Astrocyte of the hippocampus (primary cell): ENCODE data around the gene C3orf22.

Source experiments
- DNase-seq: peaks from one replicate; pipeline ENCODE4 v3.0.0; 2011; ENCODE audit warnings: low read depth, low spot score

C3orf22 gene

DNA sequence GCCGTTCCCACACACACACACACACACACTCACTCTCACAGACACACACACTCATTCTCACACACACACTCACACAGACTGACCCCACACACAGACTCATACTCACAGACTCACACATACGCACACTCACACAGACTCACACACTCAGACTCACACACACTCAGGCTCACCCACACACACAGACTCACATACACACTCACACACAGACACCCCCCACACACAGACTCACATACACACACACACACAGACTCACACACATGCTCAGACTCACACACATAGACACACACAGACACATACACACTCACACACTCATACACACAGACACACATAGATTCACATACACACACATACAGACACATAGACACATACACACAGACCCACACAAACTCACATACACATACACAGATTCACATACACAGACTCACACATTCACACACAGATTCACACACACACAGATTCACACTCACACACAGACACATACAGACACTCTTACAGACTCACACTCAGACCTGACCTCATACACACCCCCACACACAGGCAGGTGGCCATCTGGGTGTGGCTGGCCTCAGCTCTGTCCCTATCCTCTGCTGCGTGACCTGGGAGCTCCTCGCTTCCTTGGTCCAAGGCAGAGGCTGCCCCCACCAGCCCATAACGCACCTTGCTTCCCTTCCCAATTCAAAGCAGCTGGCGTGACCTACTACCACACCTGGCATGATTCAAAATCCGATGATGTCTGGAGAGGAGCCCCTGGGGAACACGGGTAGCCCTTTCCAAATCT is 1.9 kb downstream of the C3orf22 start:
- DNase-seq = no peak

DNA sequence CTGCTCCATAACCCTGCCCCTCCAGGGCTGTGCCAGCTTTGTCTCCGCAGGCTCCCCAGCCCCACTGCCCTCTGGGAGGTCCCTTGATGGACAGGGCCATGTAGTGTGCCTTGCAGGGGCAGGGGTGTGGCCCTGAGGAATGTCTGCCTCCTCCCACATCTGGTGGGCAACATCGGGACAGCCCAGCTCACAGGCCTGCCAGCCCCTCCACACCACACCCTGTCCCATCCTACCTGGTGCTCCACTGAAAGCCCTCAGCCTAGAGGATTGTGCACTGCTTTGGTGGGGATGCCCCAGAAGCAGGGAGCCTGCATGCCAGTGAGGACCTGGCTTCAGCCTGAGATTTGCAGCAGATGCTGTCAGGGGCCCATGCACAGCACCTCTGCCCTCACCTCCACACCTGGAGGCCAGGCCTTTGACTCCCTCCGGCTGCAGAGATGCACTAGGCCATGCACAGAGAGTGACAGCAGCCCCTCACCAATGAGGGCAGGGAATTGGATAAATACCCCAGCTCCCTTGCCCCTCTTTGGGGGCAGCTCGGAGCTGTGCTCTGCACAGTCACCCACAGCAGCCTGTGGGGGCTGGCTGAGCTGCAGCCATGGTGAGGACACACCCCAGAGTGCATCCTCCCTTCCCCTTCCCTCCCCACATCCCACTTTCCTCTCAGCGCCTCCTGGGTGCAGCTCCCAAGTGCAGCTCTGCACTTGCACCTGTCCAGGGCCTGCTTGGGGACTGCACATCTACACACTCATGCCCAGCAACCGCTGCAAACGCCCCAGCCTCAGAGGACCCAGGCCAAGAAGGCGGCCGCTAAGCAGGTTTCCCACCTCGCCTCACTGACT is 2.7 kb downstream of the C3orf22 start:
- DNase-seq = no peak

DNA sequence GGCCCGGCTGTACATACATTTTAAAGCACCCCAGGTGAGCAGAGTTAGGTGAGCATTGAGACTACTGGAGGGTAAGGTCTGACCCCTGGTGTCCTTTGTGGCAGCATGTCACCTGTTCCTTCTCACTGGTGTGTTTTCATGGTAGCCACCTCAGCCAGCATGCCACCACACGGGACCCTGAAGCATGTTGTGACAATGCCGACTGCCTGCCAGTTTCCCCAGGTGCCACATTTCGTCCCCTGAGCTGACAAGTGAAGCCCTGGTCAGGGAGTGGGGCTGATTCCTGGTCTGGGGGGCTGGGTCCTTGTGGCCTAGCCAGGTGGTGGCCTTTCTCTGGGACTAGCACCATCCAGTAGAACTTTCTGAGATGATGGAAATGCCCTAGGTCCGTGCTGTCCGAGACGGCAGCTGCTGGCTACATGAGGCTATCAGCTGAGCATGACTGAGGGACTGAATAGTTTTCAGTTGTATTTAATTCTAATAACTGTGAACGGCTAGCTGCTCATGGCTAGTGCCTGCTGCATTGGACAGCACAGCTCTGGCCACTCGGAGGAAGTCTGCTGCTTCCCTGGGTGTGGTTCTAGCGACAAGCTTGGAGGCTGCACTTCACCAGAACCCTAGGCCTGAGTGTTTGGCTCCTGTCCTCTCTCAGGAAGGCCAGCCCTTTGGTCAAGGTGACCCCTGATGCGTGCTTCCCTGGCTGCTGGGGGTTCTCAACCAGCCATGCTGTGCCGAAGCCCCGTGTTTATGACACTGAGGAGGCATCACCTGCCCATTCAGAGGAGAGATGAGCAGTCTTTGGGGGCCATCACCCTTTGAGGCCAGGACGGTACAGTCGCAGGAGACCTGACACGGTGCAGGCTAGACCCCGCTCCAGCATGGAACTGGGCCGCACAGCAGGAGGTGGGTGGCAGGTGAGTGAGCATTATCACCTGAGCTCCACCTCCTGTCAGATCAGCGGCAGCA is 3.9 kb downstream of the C3orf22 start:
- DNase-seq = no peak

DNA sequence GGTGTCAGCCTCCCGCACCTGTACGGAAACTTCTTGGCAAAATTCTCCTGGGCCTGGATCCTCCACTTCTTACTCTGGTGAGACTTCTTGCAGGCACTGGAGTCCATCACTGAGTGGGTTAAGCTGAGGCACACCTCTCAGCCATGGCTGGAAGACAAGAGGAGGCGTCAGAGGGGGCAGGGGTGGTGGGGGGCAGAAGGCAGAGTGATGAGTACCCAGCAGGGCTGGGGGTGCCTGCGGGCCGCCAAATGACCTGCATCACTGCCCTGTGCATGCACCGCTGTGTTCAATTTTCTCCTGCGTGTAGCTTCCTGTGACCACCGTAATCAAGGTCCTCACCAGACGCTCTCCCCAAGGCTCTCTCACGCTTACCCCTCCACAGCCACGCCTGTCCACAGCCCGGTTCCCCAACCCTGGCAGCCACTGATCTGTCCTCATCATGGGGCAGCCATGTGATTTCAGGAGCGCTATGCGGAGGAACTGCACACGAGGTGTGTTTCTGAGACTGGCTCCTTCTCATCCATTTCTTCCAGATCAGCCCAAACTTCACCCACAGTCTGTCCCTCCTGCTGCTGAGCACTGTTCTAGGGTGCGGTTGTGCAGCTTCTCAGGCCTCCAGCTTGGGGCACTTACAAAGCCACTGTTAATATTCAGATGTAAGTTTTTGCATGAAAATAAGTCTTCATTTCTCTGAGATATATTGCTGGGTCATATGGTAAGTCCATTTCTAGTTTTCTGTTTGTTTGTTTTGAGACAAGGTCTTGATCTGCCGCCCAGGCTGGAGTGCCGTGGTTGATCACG is 5.2 kb downstream of the C3orf22 start:
- no peak for DNase-seq

DNA sequence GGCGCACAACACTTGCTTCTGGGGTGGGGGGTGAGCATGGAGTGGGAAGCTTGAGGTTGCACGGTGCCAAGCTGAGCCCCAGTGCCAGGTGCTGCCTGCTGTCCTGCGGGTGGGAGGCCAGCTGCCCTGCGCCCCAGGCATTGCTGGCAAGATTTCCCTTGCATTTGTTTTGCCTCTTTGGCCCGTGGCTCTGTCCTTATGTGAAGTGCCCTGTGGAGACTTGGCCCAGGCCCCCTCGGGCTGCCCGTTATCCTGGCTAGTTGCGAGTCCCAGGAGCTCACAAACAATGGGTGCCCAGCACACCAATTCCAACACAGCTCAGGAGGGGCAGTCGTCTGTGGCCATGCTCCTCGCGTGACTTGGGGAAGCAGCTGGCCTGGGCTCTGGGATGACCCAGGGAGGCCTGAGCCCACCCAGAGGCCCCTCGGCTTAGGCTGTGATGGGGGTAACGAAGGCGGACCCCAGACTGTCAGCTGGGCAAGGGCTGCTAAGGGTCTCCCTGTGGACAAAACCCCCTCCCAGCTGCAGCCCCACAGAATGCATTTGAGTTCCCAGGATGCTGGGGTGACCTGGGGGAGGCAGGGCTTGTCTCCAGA is 5.9 kb downstream of the C3orf22 start:
- no peak for DNase-seq

DNA sequence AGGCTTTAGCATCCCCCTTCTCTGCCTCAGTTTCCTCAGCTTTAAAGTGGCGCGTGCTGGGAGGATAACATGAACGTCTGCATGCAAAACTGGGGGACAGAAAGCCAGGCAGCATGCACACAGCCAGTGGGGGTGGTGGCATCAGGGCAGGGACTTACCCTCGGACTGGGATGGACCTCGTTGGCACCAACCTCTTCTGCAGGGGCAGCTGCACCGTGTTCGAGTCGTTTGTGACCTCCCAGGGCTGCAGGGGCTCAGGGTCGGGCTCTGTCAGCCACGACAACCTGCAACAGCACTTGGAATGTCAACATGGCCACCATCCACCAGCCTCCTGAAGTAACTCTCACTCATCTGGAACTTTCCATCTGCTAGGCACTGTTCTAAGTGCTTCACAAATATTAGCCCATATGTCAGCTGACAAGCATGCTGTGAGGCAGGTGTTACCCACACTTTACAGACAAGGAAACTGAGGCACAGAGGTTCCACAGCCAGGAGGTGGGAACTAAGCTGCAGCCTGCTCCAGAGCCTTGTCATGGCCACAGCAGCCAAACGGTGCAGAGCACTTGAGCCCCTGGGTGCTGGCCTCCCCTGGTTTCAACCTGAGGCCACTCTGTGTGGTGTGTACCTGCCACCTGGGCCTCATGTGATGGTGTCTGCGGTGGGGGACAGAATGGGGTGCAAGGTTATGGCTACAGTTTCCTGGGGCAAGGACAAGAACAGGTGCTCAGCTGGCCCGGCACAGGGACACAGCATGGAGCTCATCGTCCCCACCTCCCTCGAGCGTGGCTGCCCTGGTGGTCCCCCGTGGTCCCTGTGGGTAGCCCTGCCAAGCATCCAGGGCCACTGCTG is 6.7 kb downstream of the C3orf22 start:
- no peak for DNase-seq

DNA sequence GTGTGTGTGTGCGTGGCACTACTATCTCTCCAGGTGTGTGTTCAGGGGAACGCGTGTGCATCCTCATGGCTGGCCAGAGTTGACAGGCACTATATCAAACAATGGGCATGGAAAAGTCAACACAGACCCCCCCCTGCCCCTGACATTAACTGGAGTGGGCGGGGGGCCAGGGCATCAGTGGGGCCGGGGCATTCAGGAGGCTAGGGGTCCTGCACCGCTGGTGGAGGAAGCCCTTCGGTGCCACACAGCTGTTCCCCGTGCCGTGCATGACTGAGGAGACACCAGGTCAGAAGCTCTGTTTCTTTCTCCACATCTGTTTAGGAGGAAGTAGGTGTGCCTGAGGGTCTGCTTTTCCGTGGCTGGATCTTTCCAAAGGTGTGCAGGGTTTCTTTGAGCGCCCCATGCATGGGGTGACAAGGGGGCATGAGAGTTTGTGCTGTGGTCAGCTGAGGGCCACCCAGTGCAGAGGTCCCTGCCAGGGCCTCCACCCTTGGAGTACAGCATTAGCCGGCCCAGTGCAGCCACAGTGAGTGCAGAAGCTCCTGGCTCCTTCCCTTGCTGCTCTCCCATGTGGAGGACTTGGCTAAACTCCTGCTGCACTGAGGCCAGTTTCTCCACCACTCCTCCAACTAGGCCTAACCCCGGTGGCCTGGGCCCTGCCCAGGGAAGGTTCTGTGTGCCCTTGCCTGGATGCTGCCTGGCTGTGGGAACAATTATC is 7.5 kb downstream of the C3orf22 start:
- no peak for DNase-seq

DNA sequence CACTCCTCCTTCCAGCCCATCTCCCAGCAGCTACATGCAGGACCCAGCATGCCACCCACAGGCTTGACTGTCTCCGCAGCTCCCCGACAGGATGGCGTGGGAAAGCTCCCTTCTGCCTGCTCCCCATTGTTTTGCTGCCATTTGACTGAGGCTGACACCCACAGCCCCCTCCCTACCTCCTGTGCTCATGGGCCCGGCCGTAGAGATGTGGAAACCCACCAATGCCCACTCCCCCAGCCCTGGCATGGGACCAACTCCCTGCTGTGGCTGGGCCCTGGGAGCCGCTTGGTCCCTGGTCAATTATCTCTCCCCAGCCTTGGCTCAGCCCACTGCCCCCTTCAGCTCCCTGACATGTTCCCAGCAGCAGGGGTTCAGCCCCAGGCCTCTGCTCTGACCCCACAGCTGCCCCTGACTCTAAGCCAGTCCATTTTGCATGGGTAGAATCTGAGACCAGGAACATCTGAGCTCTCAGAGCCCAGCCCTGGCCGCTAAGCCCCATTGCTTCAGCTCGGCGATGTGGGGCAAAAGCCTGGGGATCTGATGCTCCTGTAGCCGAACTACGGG is 8.2 kb downstream of the C3orf22 start:
- DNase-seq = no peak

DNA sequence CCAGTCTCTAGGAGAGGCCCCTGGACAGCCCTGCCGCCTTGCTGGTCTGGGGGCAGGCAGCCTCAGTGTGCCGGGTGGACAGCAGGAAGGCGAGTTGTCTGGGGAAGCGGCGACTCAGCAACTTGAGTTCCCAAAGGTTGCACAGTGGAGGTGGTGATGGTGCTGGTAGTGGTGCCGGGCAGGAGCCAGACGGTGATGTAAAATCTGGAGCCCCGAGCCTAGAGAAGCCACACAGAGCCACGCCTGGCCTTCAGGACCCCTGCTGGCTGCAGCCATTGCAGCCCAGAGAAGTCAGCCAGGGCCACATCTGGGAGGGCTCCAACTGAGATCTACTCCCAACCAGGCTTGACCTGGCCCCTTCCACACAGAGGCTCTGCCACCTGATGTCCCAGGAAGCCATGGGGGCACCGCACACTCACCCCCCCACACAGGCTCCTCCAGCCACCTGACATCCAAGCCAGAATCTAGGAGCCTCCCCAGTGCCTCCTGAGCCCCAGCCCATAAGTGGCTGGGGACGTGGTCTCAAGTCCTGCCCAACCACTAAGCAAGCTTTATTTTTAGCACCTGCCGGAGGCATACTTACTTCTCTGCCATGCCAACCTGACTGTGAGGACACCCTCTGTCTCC is 8.8 kb downstream of the C3orf22 start:
- no peak for DNase-seq

DNA sequence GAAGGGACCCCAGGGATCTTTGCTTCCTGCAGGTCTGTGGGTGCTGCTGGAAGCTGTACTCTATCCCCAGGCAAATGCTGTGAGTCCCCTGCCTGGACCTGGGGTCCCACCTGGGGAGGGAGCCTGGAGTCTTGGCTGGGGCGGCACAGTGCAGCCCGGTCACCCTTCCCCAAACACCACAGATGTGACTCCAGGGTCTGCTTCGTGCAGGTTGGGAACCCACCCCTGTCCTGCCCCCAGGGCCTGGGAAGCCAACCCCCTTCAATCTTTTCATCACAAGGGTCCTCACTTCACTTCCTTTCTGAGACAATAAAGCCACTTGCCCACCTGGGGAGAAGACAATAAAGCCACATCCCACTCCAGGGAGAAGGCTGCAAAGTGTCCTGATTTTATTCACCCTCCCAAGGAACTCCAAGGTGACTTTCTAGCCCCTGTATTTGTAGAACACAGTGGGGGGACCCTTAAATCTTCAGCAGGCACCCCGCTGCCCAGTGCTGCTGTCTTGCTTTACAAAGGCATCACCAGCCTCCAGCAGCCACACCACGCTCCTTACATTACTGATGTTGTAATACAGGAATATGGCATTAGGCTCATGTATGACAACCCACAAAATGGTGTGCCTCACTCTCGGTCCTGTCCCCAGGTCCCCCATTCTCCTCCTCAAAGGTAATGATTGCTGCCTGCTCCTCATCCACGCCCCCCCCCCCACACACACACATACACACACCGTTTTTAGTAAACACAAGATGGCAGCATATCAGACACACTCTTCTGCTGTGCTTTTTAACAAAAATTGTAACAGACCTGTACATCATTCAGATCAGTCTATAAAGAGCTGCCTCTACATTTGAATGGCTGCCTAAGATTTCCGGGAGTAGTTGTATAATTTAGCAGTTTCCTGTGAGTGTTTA is 9.9 kb downstream of the C3orf22 start:
- DNase-seq = no peak

DNA sequence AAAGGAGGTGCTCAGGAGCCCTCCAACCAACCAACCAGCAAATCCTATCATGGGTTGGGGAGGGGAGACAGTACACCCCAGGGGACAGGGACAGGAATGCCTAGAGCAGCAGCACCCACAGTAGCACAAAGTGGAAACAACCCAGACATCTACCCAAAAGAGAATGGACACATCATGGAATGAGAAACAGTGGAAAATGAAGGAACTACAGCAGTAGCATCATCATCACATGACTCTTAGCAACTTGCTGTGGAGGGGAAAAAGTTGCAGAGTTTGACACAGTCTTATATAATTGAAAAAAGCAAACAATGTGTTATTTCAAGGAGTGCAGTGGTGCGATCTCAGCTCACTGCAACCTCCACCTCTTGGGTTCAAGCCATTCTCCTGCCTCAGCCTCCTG is 11.0 kb downstream of the C3orf22 start:
- no peak for DNase-seq

DNA sequence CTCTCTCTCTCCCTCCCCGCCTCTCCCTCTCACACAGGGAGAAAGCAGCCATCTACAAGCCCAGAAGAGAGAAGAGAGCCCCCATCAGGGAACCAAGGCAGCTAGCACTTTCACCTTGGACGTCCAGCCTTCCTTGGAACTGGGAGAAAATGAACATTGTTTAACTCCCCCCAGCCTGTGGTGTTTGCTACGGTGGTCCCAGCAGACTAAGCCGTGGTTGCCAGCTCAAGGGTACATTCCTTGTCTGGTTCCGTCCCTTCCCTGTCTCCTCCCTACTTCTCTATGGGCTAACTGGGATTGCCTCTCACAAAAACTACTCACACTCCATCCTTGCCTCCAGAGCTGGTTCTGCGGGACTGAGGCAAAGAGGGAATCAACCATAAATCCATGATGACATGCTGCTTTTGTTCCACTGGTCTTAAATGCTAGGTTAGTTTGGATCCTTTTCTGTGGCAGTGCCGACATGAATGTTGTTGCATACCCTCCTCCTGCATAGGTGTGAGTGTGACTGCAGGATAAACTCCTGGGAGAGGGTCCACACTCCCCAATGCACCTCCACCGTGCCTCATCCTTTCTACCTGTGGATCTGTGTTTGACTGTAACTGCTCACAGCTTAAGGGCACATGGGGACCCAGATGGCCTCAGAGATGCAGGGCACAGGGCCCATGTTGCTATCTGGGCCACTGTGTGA is 12.0 kb downstream of the C3orf22 start:
- DNase-seq = no peak

DNA sequence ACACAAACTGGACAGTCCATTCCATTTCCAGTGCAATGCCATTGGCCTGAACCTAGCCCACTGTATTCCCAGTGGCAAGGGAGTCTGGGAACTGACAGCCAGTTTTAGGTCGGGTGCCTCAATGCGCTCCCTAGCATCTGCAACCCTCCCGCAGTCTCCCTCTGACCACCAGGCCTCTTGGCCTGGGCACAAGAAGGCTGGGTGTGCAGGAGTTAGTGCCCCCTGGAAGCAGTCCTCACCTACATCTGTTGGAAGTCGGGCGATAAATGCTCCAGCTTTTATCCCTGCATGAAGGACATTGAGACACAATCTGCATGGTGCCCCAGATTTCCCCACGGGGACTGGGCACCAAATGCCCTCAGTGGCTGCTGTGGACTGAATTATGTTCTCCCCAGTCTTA is 12.7 kb downstream of the C3orf22 start:
- DNase-seq = no peak

DNA sequence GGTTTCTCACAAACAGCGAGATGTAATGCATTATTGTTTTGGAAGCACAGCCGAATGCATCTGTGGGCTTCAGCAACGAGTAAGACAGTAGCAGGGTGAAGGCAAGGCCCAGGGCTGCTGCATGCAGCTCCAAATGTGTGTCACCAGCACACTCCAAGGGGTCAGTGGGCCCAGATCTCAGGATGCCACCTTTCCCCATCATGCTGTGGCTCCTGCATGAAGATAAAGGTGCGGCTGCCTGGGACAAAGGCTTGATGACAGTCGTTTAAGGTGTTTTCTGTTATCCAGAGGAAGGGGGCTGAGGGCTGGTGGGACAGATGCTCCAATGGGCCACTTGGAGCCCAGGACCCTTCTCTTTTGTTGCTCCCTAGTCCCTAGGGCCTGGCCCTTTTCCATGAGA is 13.2 kb downstream of the C3orf22 start:
- no peak for DNase-seq

DNA sequence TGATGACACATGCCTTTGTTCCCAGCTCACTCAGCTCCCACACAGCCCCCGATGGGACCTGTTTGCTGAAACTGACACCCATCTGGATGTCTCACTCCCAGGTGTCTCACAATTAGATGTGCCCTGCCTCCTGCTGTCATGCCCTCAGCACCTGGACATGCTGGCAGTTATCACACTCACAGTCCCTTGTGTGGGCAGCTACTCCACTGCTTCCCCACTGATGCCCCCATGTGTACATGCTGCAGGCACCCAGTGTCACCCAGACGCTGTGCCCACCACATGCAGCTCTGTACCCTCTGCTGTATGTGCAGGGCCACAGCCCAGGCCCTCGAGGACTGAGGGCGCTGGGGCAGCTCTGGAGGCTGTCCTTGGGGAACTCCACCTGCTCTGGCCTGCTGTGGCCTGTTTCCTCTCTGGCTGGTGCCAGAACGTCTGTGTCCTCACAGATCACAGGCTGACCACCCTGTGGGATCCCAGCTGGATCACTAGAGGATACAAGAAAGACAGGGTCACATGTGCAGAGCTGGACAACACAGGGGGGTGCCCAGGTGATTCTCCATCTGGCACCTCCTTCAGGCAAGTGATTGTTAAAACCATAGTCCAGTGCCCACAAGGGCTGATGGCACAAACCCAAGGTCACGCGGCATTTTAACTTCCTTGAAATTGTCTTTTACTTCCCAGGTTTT is 14.0 kb downstream of the C3orf22 start:
- DNase-seq = no peak

DNA sequence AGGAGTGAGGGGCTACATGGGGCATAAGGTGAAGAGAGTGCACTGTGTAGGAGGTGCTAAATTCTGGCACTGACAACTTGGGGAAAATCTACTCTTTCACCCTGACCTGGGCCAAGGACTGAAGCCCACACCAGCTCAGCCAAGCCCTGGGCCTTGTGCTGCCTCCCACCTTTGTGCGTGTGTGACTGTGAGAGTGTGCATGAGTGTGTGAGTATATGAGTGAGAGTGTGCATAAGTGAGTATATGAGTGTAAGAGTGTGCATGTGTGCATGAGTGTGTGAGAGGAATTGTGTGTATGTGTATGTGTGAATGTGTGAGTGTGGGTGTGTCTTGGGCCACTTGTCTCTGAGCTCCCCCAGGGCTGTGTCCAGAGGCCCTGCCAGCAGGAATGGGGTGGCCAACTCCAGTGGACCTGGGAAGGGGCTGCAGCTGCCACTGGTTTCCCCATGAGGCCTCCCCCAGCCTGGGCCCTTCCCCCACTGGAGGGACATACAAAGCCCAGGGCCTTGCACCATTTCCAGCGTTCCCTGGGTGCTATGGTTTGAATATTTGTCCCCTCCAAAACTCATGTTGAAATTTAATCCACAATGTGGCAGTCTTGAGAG is 15.2 kb downstream of the C3orf22 start:
- no peak for DNase-seq
